ENCODE results near the gene SF1. TPM values are rescaled to one million over a fixed set of nuclear protein-coding genes. Genes with fewer than 3 reads are reported as not detected.
A peak's percentile ranks its signal among the peaks of the same experiment; 100 is the strongest.

The SF1 gene
- total RNA-seq, 2 experiments from 2014 or later, result 247 to 535 TPM

DNA sequence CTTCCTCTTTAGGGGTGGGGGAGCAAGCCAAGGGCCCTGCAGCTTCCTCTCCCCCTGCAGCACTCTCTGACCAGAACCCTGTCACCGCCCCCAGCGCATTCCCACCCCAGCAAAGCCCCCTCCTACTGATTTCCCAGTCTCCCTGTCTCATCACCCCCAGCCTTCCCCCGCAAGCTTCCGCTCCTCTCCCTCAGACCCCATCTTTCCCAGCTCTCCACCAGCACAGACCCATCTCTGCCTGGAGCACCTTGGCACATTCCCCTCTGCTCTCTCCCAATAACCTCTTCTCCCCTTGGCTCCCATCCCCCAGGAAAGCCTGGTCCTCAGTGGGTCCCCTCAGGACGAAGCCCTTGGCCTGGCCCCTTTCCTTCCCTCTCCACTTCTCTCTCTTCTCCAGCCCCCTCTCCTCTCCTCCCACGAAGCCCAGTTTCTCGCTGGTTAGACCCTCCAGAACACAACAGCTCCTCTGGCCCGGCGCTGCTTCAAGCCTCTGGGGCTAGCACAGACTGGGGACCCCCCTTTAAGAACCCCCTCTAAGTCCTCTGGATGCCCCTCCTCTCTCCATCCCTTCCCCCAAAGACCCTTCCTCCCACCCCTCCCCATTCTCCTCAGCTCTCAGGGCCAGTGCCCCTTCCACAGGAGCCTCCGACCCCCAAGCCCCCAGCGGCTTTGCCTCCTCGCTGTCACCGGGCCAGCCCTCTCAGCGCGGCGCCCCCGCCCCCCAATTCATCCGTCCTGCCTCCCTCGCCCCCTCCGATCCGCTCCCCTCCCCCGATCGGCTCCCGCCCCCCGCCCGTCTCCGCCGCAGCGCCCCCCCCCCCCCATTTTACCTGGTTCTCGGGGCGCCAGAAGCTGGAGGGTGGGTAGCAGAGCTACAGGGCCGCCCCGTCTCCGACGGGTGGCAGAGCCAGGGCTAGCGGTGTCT is 55.9 kb downstream of the SF1 start:
- DNase-seq (ENCODE audit: low spot score), result no peak
- peaks cover 18% of the 10 kb centered on the region for H3K4me1 ChIP-seq (ENCODE audit: insufficient read depth, low read length, poor library complexity, severe bottlenecking)
- H3K4me3 ChIP-seq (ENCODE audit: low read depth, low read length, poor library complexity, severe bottlenecking), result no peak overlapping the region
- H3K36me3 ChIP-seq (ENCODE audit: insufficient read depth, low read length), result no peaks in the 10 kb centered on the region; the same call in 1 of the 2 replicates
- H4K20me1 ChIP-seq (ENCODE audit: insufficient read depth, low read length), result no peaks in the 10 kb centered on the region
- no peak overlapping the region for H3K27ac ChIP-seq (ENCODE audit: low read depth, low read length, poor library complexity, severe bottlenecking)
- H3K9me3 ChIP-seq (ENCODE audit: low read length), result no peaks in the 10 kb centered on the region
- POLR2A ChIA-PET, result interaction anchor here (0.6 to 0.9 kb wide), 2 partner anchors 17 to 23 kb away, joined by 3 to 6 read pairs; no protein-coding TSS in a partner anchor
- no peaks in the 10 kb centered on the region for H3K79me2 ChIP-seq (ENCODE audit: insufficient read depth, low read depth, low read length)
- intact Hi-C loops (cut with micrococcal nuclease; ENCODE audit: unreplicated experiment), result loop anchor here (1.0 kb wide), 2 partner anchors 34 to 71 kb away; no protein-coding TSS in a partner anchor
- CTCF ChIA-PET (ENCODE audit: unreplicated experiment), result interaction anchor here (0.6 kb wide), 1 partner anchor 418 kb away, joined by 5 read pairs; no protein-coding TSS in a partner anchor
- no peaks in the 10 kb centered on the region for H3K9me2 ChIP-seq (ENCODE audit: insufficient read depth, low read length)
- H3K4me2 ChIP-seq (ENCODE audit: low read length), result peak overlapping the region; percentile 41
- no TSS peak for BruUV-seq (replicated peaks)
- no peak overlapping the region for H2AFZ ChIP-seq (ENCODE audit: low read length)
- TF ChIP-seq, protein P1, sequence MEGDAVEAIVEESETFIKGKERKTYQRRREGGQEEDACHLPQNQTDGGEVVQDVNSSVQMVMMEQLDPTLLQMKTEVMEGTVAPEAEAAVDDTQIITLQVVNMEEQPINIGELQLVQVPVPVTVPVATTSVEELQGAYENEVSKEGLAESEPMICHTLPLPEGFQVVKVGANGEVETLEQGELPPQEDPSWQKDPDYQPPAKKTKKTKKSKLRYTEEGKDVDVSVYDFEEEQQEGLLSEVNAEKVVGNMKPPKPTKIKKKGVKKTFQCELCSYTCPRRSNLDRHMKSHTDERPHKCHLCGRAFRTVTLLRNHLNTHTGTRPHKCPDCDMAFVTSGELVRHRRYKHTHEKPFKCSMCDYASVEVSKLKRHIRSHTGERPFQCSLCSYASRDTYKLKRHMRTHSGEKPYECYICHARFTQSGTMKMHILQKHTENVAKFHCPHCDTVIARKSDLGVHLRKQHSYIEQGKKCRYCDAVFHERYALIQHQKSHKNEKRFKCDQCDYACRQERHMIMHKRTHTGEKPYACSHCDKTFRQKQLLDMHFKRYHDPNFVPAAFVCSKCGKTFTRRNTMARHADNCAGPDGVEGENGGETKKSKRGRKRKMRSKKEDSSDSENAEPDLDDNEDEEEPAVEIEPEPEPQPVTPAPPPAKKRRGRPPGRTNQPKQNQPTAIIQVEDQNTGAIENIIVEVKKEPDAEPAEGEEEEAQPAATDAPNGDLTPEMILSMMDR (conservative IDR thresholded peaks at IDR 0.05; ENCODE audit: low read length), result no peak
- no peak for TF ChIP-seq EZH2phosphoT487 (IDR thresholded peaks at IDR 0.05; ENCODE audit: borderline replicate concordance, low read depth, low read length)

DNA sequence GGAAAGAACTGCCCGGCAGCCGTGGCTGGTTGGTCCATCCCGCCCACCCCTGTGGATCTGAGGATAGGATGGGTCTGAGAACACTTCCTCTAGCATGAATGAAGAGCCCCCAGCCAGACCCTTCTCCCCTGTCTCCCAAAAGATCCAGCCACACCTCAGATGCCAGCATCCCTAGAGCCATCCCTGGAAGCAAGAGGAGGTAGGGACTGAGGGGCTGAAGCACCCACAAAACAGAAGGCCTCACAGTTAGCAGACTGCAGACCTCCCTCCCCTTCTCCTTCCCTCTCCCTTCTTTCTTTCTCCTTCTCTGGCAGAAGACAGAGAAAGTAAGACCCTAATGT is 57.0 kb downstream of the SF1 start:
- CTCF ChIA-PET (ENCODE audit: unreplicated experiment), result no interaction called here
- Histone ChIP-seq H3K4me2 (ENCODE audit: low read length) (no peak overlapping the region), H3K4me3 (ENCODE audit: low read depth, low read length, poor library complexity, severe bottlenecking) (no peak overlapping the region), H3K36me3 (ENCODE audit: insufficient read depth, low read length) (no peaks in the 10 kb centered on the region; the same call in 1 of the 2 replicates), H3K79me2 (ENCODE audit: insufficient read depth, low read depth, low read length) (no peaks in the 10 kb centered on the region), H3K9me2 (ENCODE audit: insufficient read depth, low read length) (no peaks in the 10 kb centered on the region), H4K20me1 (ENCODE audit: insufficient read depth, low read length) (no peaks in the 10 kb centered on the region), H3K27ac (ENCODE audit: low read depth, low read length, poor library complexity, severe bottlenecking) (no peak overlapping the region), H3K9me3 (ENCODE audit: low read length) (no peaks in the 10 kb centered on the region), H2AFZ (ENCODE audit: low read length) (no peak overlapping the region), H3K4me1 (ENCODE audit: insufficient read depth, low read length, poor library complexity, severe bottlenecking) (peaks cover 18% of the 10 kb centered on the region)
- POLR2A ChIA-PET, result no interaction called here
- no peak for DNase-seq (ENCODE audit: low spot score)
- no TSS peak for BruUV-seq (replicated peaks)
- intact Hi-C loops (cut with micrococcal nuclease; ENCODE audit: unreplicated experiment), result no loop called here
- TF ChIP-seq EZH2phosphoT487 (IDR thresholded peaks at IDR 0.05; ENCODE audit: borderline replicate concordance, low read depth, low read length), result no peak
- TF ChIP-seq, protein P1 (conservative IDR thresholded peaks at IDR 0.05; ENCODE audit: low read length), result no peak
